H1 (cell line): ENCODE data around the gene FAM83G. TPM values are rescaled to one million over a fixed set of nuclear protein-coding genes. Genes with fewer than 3 reads are reported as not detected.
"Not testable (repeated sequence)": the region's sequence is repeated elsewhere in the genome, so short reads cannot be mapped to it uniquely, and the experiment has no call there.

Source experiments
- CTCF ChIA-PET: fragments of 300-600 bp; sonication (Branson Sonifier 250); formaldehyde crosslinking; loops from one replicate; lab custom pipeline; 2021; ENCODE audit not compliant: partially characterized antibody; lab: Charles Lee
- POLR2A ChIA-PET: fragments of 300-600 bp; sonication (Branson Sonifier 250); formaldehyde crosslinking; loops from one replicate; lab custom pipeline; 2021; ENCODE audit warnings: inconsistent platforms; ENCODE audit not compliant: partially characterized antibody; lab: Charles Lee
- DNase-seq, 2 experiments: peaks; one replicate each; pipeline versions ENCODE4 v3.0.0 to v3.0.0-alpha.2; 2010 to 2022; ENCODE audit warnings: low spot score in 2 of 2, low read depth in 1 of 2, mixed read lengths in 1 of 2
- FAIRE-seq: peaks from 2 replicates; lab custom pipeline; 2011; peaks lifted over from hg19 to GRCh38; lab: Jason Lieb, UNC
- H2AFZ ChIP-seq: 2 replicates; pipeline ENCODE4 v1.8.1; 2012; ENCODE audit warnings: low read length, inconsistent platforms
- H2AK5ac ChIP-seq: 2 replicates; pipeline ENCODE4 v1.6.1; 2013; ENCODE audit warnings: low read depth, low read length
- H2BK120ac ChIP-seq: replicated peaks from 2 replicates; pipeline ENCODE3; 2013; ENCODE audit warnings: low read depth, low read length, inconsistent platforms
- H2BK12ac ChIP-seq: 2 replicates; pipeline ENCODE4 v1.6.1; 2013; ENCODE audit warnings: low read depth, low read length
- H2BK15ac ChIP-seq: 2 replicates; pipeline ENCODE4 v1.6.1; 2013; ENCODE audit warnings: low read length
- H2BK20ac ChIP-seq: 2 replicates; pipeline ENCODE4 v1.6.1; 2013; ENCODE audit warnings: low read length
- H2BK5ac ChIP-seq: 2 replicates; pipeline ENCODE4 v1.6.1; 2013; ENCODE audit warnings: low read depth, low read length
- H3K14ac ChIP-seq: 2 replicates; pipeline ENCODE4 v1.6.1; 2013; ENCODE audit warnings: inconsistent platforms; ENCODE audit not compliant: insufficient read length
- H3K18ac ChIP-seq: 2 replicates; pipeline ENCODE4 v1.6.1; 2013; ENCODE audit warnings: low read length; ENCODE audit errors: extremely low read depth
- H3K23ac ChIP-seq: 2 replicates; pipeline ENCODE4 v1.6.1; 2013; ENCODE audit warnings: inconsistent platforms; ENCODE audit not compliant: insufficient read length
- H3K23me2 ChIP-seq: 2 replicates; pipeline ENCODE4 v1.6.1; 2013; ENCODE audit warnings: low read depth, low read length
- H3K27ac ChIP-seq: 2 replicates; pipeline ENCODE4 v1.6.1; 2011; ENCODE audit warnings: low read depth, low read length, inconsistent platforms
- H3K27me3 ChIP-seq, 4 experiments: replicated peaks in 1 of 4; 1 replicate in 1 of 4; 2 replicates in 3 of 4; pipeline versions ENCODE4 v1.6.1 to v1.8.1; 2011 to 2013; ENCODE audit warnings: low read length in 3 of 4, mild to moderate bottlenecking in 3 of 4, inconsistent platforms in 2 of 4, mixed read lengths in 2 of 4, moderate library complexity in 1 of 4; ENCODE audit not compliant: control insufficient read depth in 3 of 4, insufficient read depth in 3 of 4; ENCODE audit errors: extremely low read depth in 1 of 4
- H3K36me3 ChIP-seq, 4 experiments: 2 replicates each; pipeline versions ENCODE4 v1.6.1 to v1.8.1; 2011 to 2013; ENCODE audit warnings: mild to moderate bottlenecking in 4 of 4, low read length in 3 of 4, moderate library complexity in 2 of 4, control low read depth in 1 of 4, inconsistent platforms in 1 of 4; ENCODE audit not compliant: insufficient read depth in 4 of 4, control insufficient read depth in 2 of 4
- H3K4ac ChIP-seq: replicated peaks from 2 replicates; pipeline ENCODE3; 2013; ENCODE audit warnings: low read length, low read depth, mixed read lengths, inconsistent platforms; ENCODE audit not compliant: insufficient read length
- H3K4me1 ChIP-seq, 4 experiments: replicated peaks in 1 of 4; 1 replicate in 1 of 4; 2 replicates in 3 of 4; pipeline versions ENCODE4 v1.6.1 to v1.8.1; 2011 to 2013; ENCODE audit warnings: low read length in 3 of 4, inconsistent platforms in 2 of 4, mixed read lengths in 1 of 4; ENCODE audit not compliant: insufficient read depth in 4 of 4, control insufficient read depth in 3 of 4
- H3K4me2 ChIP-seq, 2 experiments: 2 replicates each; pipeline versions ENCODE4 v1.6.1 to v1.8.1; 2011 to 2013; ENCODE audit warnings: low read depth in 2 of 2, low read length in 2 of 2, control low read depth in 1 of 2, inconsistent platforms in 1 of 2, mild to moderate bottlenecking in 1 of 2; ENCODE audit not compliant: insufficient read depth in 1 of 2
- H3K4me3 ChIP-seq, 4 experiments: fragments of 200-600, 300-600 bp in 1 of 4; sonication (generic), shearing (Covaris generic), sonication (Bioruptor Twin) in 1 of 4; 2 replicates each; pipeline versions ENCODE4 v1.5.1 to v1.8.1; 2011 to 2016; ENCODE audit warnings: low read length in 4 of 4, low read depth in 3 of 4, control low read depth in 2 of 4, inconsistent platforms in 2 of 4, mild to moderate bottlenecking in 2 of 4, mixed read lengths in 1 of 4, moderate library complexity in 1 of 4; ENCODE audit not compliant: insufficient read depth in 2 of 4; ENCODE audit errors: extremely low read depth in 1 of 4
- H3K56ac ChIP-seq: replicated peaks from 2 replicates; pipeline ENCODE3; 2013; ENCODE audit warnings: low read depth, mild to moderate bottlenecking, mixed read lengths, low read length, inconsistent platforms; ENCODE audit not compliant: insufficient read length
- H3K79me1 ChIP-seq: 2 replicates; pipeline ENCODE4 v1.6.1; 2013; ENCODE audit warnings: low read depth, low read length, control low read depth
- H3K79me2 ChIP-seq, 2 experiments: 2 replicates each; pipeline versions ENCODE4 v1.6.1 to v1.8.1; 2012 to 2013; ENCODE audit warnings: low read length in 2 of 2, mild to moderate bottlenecking in 2 of 2, inconsistent platforms in 1 of 2; ENCODE audit not compliant: insufficient read depth in 2 of 2, control insufficient read depth in 1 of 2
- H3K9ac ChIP-seq, 4 experiments: replicated peaks in 1 of 4; 1 replicate in 1 of 4; 2 replicates in 3 of 4; pipeline versions ENCODE4 v1.6.1 to v1.8.1; 2011 to 2013; ENCODE audit warnings: low read depth in 3 of 4, low read length in 3 of 4, control low read depth in 2 of 4, mild to moderate bottlenecking in 2 of 4, moderate library complexity in 2 of 4, inconsistent platforms in 1 of 4; ENCODE audit errors: extremely low read depth in 1 of 4
- H3K9me3 ChIP-seq, 2 experiments: 2 replicates each; pipeline versions ENCODE4 v1.6.1 to v1.8.1; 2012 to 2013; ENCODE audit warnings: mild to moderate bottlenecking in 2 of 2, moderate library complexity in 2 of 2, control low read depth in 1 of 2, inconsistent platforms in 1 of 2, low read depth in 1 of 2, low read length in 1 of 2, mixed read lengths in 1 of 2; ENCODE audit not compliant: insufficient read depth in 2 of 2
- H4K20me1 ChIP-seq, 2 experiments: replicated peaks in 1 of 2; 2 replicates each; pipeline versions ENCODE3 to v1.8.1; 2011 to 2013; ENCODE audit warnings: inconsistent platforms in 2 of 2, low read length in 2 of 2, mild to moderate bottlenecking in 1 of 2; ENCODE audit not compliant: insufficient read depth in 2 of 2, control insufficient read depth in 1 of 2
- H4K5ac ChIP-seq: 2 replicates; pipeline ENCODE4 v1.6.1; 2013; ENCODE audit warnings: low read length, low read depth, mixed read lengths, inconsistent platforms; ENCODE audit not compliant: insufficient read length
- H4K8ac ChIP-seq: 2 replicates; pipeline ENCODE4 v1.8.0; 2013; ENCODE audit warnings: mild to moderate bottlenecking, moderate library complexity, low read length, inconsistent platforms; ENCODE audit not compliant: insufficient read depth; ENCODE audit errors: extremely low read depth
- H4K91ac ChIP-seq: replicated peaks from 2 replicates; pipeline ENCODE3; 2013; ENCODE audit warnings: low read length, mixed read lengths, inconsistent platforms; ENCODE audit not compliant: insufficient read length
- WGBS, 2 experiments: shearing (Covaris generic) in 1 of 2; methylation state at CpG; one replicate each; pipeline versions ENCODE4 v1.1.6 to v1.1.7; 2013 to 2015; ENCODE audit warnings: low lambda C conversion rate in 2 of 2, mixed read lengths in 2 of 2, inconsistent platforms in 1 of 2, low coverage in 1 of 2, missing lambda C conversion rate in 1 of 2; ENCODE audit not compliant: insufficient replicate concordance in 2 of 2, insufficient coverage in 1 of 2, insufficient read length in 1 of 2; ENCODE audit errors: extremely low coverage in 1 of 2, missing lambda C conversion rate in 1 of 2; 5-methylcytosine and 5-hydroxymethylcytosine counted together
- polyA plus RNA-seq, 7 experiments: library from polyadenylated mRNA; depleted of rRNA in 3 of 7; stranded (reverse) in 5 of 7; unstranded in 2 of 7; fragments of >200 nt in 5 of 7; fragments of 200-250 nt in 2 of 7; gene quantifications; 1 replicate in 5 of 7; 2 replicates in 1 of 7; 4 replicates in 1 of 7; pipeline versions ENCODE4 v1.2.1 to v1.2.3, GENCODE V29; 2011 to 2013; ENCODE audit warnings: missing spikeins in 2 of 7, mixed read lengths in 2 of 7
- total RNA-seq: library from RNA; stranded (reverse); fragmentation: NEBNext Ultra II Directional; extraction: Animal tissue kit (Norgen Biotek cat#: 25700); gene quantifications from 2 replicates; pipeline ENCODE4 v1.2.1, GENCODE V29; 2021

The FAM83G gene
- total and polyA plus RNA-seq, 2 of the 8 experiments (the other 6 are each of a cell fraction or from before 2014, with no cell fraction given): 15.4 to 29.0 TPM

DNA sequence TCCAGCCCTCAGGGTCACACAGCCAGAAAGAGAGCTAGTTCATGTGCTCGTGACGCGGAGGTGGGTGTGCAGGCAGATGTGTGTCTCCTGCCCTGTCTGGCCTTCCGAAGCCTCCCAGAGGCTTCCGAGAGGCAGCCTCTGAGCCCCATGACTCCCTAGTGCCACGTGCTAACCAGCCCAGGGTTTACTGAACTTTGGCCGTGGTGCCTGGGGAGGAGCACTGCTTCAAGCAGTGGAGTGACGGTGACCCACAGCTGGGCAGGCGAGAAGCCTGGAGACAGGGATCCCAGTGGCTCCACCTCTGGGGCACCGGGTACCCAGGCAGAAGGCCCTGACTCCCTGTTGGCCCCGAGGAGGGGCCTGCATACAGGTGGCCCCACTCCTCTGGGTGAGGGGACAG lies 24.1 kb upstream of the FAM83G start:
- H3K27ac ChIP-seq, H3K4ac ChIP-seq, H4K8ac ChIP-seq, H3K56ac ChIP-seq, CTCF ChIA-PET, H3K9ac ChIP-seq, H3K18ac ChIP-seq, H2AK5ac ChIP-seq, FAIRE-seq, H3K9me3 ChIP-seq, H3K4me1 ChIP-seq, H3K79me1 ChIP-seq, H2BK20ac ChIP-seq, H2AFZ ChIP-seq, DNase-seq, H3K23ac ChIP-seq, H4K91ac ChIP-seq, H3K79me2 ChIP-seq, H3K23me2 ChIP-seq, H2BK5ac ChIP-seq, H4K5ac ChIP-seq, H3K36me3 ChIP-seq, H3K4me3 ChIP-seq, H3K14ac ChIP-seq, POLR2A ChIA-PET, H3K27me3 ChIP-seq, H2BK12ac ChIP-seq, H3K4me2 ChIP-seq, H4K20me1 ChIP-seq, H2BK120ac ChIP-seq, H2BK15ac ChIP-seq: not testable (repeated sequence)
- WGBS, 2 experiments: no CpG with 5 or more reads among the region's 11 CpGs
